A549 (cell line): ENCODE data around the gene DYNC1I2.

Experiments used
- CTCF ChIP-seq: fragments of >200 bp; sonication (Bioruptor Twin); formaldehyde crosslinking; IDR thresholded peaks from 3 replicates; pipeline ENCODE4 v1.5.1; 2016
- ESRRA ChIP-seq: fragments of 150-350 bp; IDR thresholded peaks from 2 replicates; pipeline ENCODE4 v1.6.1; 2014; ENCODE audit warnings: mild to moderate bottlenecking, low read length, borderline replicate concordance
- MAFK ChIP-seq: fragments of 450-650 bp; IDR thresholded peaks from 2 replicates; pipeline ENCODE4 v1.6.1; 2014; ENCODE audit not compliant: partially characterized antibody
- POLR2A ChIP-seq: IDR thresholded peaks from 2 replicates; pipeline ENCODE4 v1.6.1; 2012; ENCODE audit warnings: mild to moderate bottlenecking, low read length

DNA sequence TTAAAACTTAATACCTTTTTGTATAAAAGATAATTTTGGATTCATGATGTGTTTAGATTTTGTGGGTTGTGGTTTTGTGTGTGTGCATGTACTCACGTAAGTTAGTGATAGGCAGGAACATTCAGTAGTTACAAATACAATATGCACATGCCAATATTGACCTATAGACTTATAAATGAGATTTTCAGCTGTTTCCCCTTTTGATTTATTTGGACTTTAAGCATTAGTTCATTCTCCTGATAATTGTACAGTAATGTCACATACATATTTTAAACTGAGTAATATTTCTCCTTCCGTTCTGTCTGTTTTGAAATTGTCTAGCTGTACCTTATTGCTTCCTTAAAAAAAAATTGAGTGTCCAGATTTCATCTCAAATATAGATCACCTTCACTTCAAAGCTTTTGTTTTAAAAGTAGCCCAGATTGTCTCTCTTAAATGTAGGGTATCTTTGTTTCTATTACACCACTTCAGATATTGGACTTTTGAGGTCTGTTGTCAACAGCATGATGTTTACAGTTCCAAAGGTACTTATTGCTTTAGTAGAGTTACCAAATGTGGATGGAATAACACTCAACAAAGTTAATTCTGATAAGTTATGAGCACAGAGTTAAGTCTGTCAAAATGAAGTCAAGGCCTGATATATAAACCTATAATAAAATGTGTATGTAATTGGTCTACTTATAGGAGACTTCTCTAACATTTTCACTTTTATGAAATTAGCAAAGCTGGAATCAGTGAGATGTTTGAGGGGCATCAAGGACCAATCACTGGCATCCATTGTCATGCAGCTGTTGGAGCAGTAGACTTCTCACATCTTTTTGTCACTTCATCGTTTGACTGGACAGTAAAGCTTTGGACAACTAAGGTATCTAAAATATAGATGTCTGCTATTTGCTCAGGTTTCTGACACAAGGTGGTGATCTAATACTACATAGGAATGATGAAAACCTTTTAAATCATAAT, 42.0 kb downstream of the DYNC1I2 start:
- TF ChIP-seq CTCF = no peak
- no peak for TF ChIP-seq ESRRA
- TF ChIP-seq POLR2A = no peak
- no peak for TF ChIP-seq MAFK
